ENCODE measurements around the gene MCM9.

MCM9 gene

GRCh38 chr6:118971682-118972081 lies 36.7 kb upstream of the MCM9 start:
- H3K9me3 ChIP-seq (ENCODE audit: control insufficient read depth, insufficient read depth, low read length): no peaks in the 10 kb centered on the region
- peaks cover 7% of the 10 kb centered on the region; the same call in 1 of the 2 replicates for H3K27me3 ChIP-seq (ENCODE audit: control insufficient read depth, low read length)
- no peaks in the 10 kb centered on the region for H3K4me1 ChIP-seq (ENCODE audit: control insufficient read depth, low read length)
- no peaks in the 10 kb centered on the region for H3K79me2 ChIP-seq (ENCODE audit: control insufficient read depth, low read length)
- H3K27ac ChIP-seq (ENCODE audit: low read depth, low read length): no peak overlapping the region
- H3K4me2 ChIP-seq (ENCODE audit: low read length): no peak overlapping the region
- no peaks in the 10 kb centered on the region for H3K9me2 ChIP-seq (replicated peaks; ENCODE audit: control insufficient read depth, low read length)
- H3K36me3 ChIP-seq (ENCODE audit: control insufficient read depth, low read length): no peaks in the 10 kb centered on the region
- H4K20me1 ChIP-seq (ENCODE audit: control insufficient read depth, insufficient read depth, low read depth, low read length): no peaks in the 10 kb centered on the region
- no peaks in the 10 kb centered on the region for H3F3A ChIP-seq (ENCODE audit: control insufficient read depth, insufficient read depth)
- no peak for TF ChIP-seq EZH2phosphoT487 (IDR thresholded peaks at IDR 0.05; ENCODE audit: borderline replicate concordance, low read length)
- no peak for TF ChIP-seq CTCF (IDR thresholded peaks at IDR 0.05; ENCODE audit: low read depth, low read length, poor library complexity, severe bottlenecking)
- H3K4me3 ChIP-seq (ENCODE audit: low read length): no peak overlapping the region

- Histone ChIP-seq H3K36me3 (ENCODE audit: control insufficient read depth, low read length) (no peaks in the 10 kb centered on the region), H3K79me2 (ENCODE audit: control insufficient read depth, low read length) (no peaks in the 10 kb centered on the region), H3F3A (ENCODE audit: control insufficient read depth, insufficient read depth) (no peaks in the 10 kb centered on the region), H3K9me2 (replicated peaks; ENCODE audit: control insufficient read depth, low read length) (no peaks in the 10 kb centered on the region), H3K4me3 (ENCODE audit: low read length) (no peak overlapping the region), H4K20me1 (ENCODE audit: control insufficient read depth, insufficient read depth, low read depth, low read length) (no peaks in the 10 kb centered on the region), H3K4me2 (ENCODE audit: low read length) (no peak overlapping the region), H3K27ac (ENCODE audit: low read depth, low read length) (no peak overlapping the region), H3K27me3 (ENCODE audit: control insufficient read depth, low read length) (peaks cover 7% of the 10 kb centered on the region; the same call in 1 of the 2 replicates), H3K4me1 (ENCODE audit: control insufficient read depth, low read length) (no peaks in the 10 kb centered on the region), H3K9me3 (ENCODE audit: control insufficient read depth, insufficient read depth, low read length) (no peaks in the 10 kb centered on the region)
- no peak for TF ChIP-seq EZH2phosphoT487 (IDR thresholded peaks at IDR 0.05; ENCODE audit: borderline replicate concordance, low read length)
- no peak for TF ChIP-seq CTCF (IDR thresholded peaks at IDR 0.05; ENCODE audit: low read depth, low read length, poor library complexity, severe bottlenecking)
Observed at GRCh38 chr6:118970866-118971265, 35.9 kb upstream of the MCM9 start.

GRCh38 chr6:118968416-118968815 lies 33.5 kb upstream of the MCM9 start:
- no peaks in the 10 kb centered on the region for H3K9me3 ChIP-seq (ENCODE audit: control insufficient read depth, insufficient read depth, low read length)
- H3K4me2 ChIP-seq (ENCODE audit: low read length): no peak overlapping the region
- H4K20me1 ChIP-seq (ENCODE audit: control insufficient read depth, insufficient read depth, low read depth, low read length): no peaks in the 10 kb centered on the region
- no peaks in the 10 kb centered on the region for H3K79me2 ChIP-seq (ENCODE audit: control insufficient read depth, low read length)
- no peak overlapping the region for H3K27ac ChIP-seq (ENCODE audit: low read depth, low read length)
- H3K36me3 ChIP-seq (ENCODE audit: control insufficient read depth, low read length): no peaks in the 10 kb centered on the region
- no peaks in the 10 kb centered on the region for H3K4me1 ChIP-seq (ENCODE audit: control insufficient read depth, low read length)
- peaks cover 3% of the 10 kb centered on the region; the same call in 1 of the 2 replicates for H3K27me3 ChIP-seq (ENCODE audit: control insufficient read depth, low read length)
- H3K4me3 ChIP-seq (ENCODE audit: low read length): no peak overlapping the region
- no peaks in the 10 kb centered on the region for H3K9me2 ChIP-seq (replicated peaks; ENCODE audit: control insufficient read depth, low read length)
- H3F3A ChIP-seq (ENCODE audit: control insufficient read depth, insufficient read depth): no peaks in the 10 kb centered on the region
- TF ChIP-seq CTCF (IDR thresholded peaks at IDR 0.05; ENCODE audit: low read depth, low read length, poor library complexity, severe bottlenecking) (no peak), EZH2phosphoT487 (IDR thresholded peaks at IDR 0.05; ENCODE audit: borderline replicate concordance, low read length) (no peak)
